Measurements from ENCODE around the gene TBC1D32. TPM values are rescaled to one million over a fixed set of nuclear protein-coding genes. Genes with fewer than 3 reads are reported as not detected.

The TBC1D32 gene
- total RNA-seq, 1 experiment from 2014 or later: 10.2 TPM

GRCh38 chr6:121143476-121143875, 190.8 kb downstream of the TBC1D32 start:
- Mint-ChIP-seq H3K27me3 (ENCODE audit: insufficient read depth, unreplicated experiment) (no peaks in the 10 kb centered on the region), H3K4me3 (ENCODE audit: unreplicated experiment) (no peak overlapping the region), H3K4me1 (ENCODE audit: insufficient read depth, unreplicated experiment) (peaks cover 10% of the 10 kb centered on the region), H3K9me3 (ENCODE audit: unreplicated experiment) (no peaks in the 10 kb centered on the region), H3K36me3 (ENCODE audit: insufficient read depth, unreplicated experiment) (no peaks in the 10 kb centered on the region), H3K27ac (ENCODE audit: low read depth, unreplicated experiment) (no peak overlapping the region)
- no TSS peak for BruUV-seq (replicated peaks)
- POLR2A ChIA-PET: interaction anchor here (1.1 to 1.4 kb wide), 3 partner anchors 17 to 26 kb away, joined by 3 to 5 read pairs (median 3); no protein-coding TSS in a partner anchor
- intact Hi-C loops (cut with micrococcal nuclease): no loop called here
- CTCF ChIA-PET: interaction anchor here (1.2 kb wide), 1 partner anchor 1796 kb away, joined by 4 read pairs; no protein-coding TSS in a partner anchor
- no peak for TF ChIP-seq CTCF (IDR thresholded peaks at IDR 0.05; ENCODE audit: unreplicated experiment)
- peak; percentile 59 for DNase-seq (ENCODE audit: unreplicated experiment)

GRCh38 chr6:121142093-121142492, 192.2 kb downstream of the TBC1D32 start:
- POLR2A ChIA-PET: interaction anchor here (1.2 to 1.4 kb wide), 2 partner anchors 15 to 27 kb away, joined by 3 to 5 read pairs; no protein-coding TSS in a partner anchor
- peaks cover 10% of the 10 kb centered on the region for H3K4me1 Mint-ChIP-seq (ENCODE audit: insufficient read depth, unreplicated experiment)

GRCh38 chr6:121135425-121135824, 198.9 kb downstream of the TBC1D32 start:
- H3K27ac Mint-ChIP-seq (ENCODE audit: low read depth, unreplicated experiment): no peak overlapping the region
- ChIA-PET POLR2A (no interaction called here), CTCF (interaction anchor here (0.5 to 0.7 kb wide), 2 partner anchors 15 to 84 kb away, joined by 3 read pairs; no protein-coding TSS in a partner anchor)
- no peaks in the 10 kb centered on the region for H3K27me3 Mint-ChIP-seq (ENCODE audit: insufficient read depth, unreplicated experiment)
- no peaks in the 10 kb centered on the region for H3K9me3 Mint-ChIP-seq (ENCODE audit: unreplicated experiment)
- no peaks in the 10 kb centered on the region for H3K4me1 Mint-ChIP-seq (ENCODE audit: insufficient read depth, unreplicated experiment)
- DNase-seq (ENCODE audit: unreplicated experiment): no peak
- intact Hi-C loops (cut with micrococcal nuclease): no loop called here
- BruUV-seq (replicated peaks): no TSS peak
- TF ChIP-seq CTCF (IDR thresholded peaks at IDR 0.05; ENCODE audit: unreplicated experiment): no peak
- H3K36me3 Mint-ChIP-seq (ENCODE audit: insufficient read depth, unreplicated experiment): no peaks in the 10 kb centered on the region
- no peak overlapping the region for H3K4me3 Mint-ChIP-seq (ENCODE audit: unreplicated experiment)

More at GRCh38 chr6:121142093-121142492, 192.2 kb downstream of the TBC1D32 start:
- no peak overlapping the region for H3K4me3 Mint-ChIP-seq (ENCODE audit: unreplicated experiment)
- DNase-seq (ENCODE audit: unreplicated experiment): peak; percentile 88
- no peaks in the 10 kb centered on the region for H3K36me3 Mint-ChIP-seq (ENCODE audit: insufficient read depth, unreplicated experiment)
- CTCF ChIA-PET: interaction anchor here (0.6 kb wide), 1 partner anchor 252 kb away, joined by 3 read pairs; no protein-coding TSS in a partner anchor
- no TSS peak for BruUV-seq (replicated peaks)
- intact Hi-C loops (cut with micrococcal nuclease): no loop called here
- H3K27ac Mint-ChIP-seq (ENCODE audit: low read depth, unreplicated experiment): no peak overlapping the region
- H3K9me3 Mint-ChIP-seq (ENCODE audit: unreplicated experiment): no peaks in the 10 kb centered on the region
- TF ChIP-seq CTCF (IDR thresholded peaks at IDR 0.05; ENCODE audit: unreplicated experiment): no peak
- H3K27me3 Mint-ChIP-seq (ENCODE audit: insufficient read depth, unreplicated experiment): no peaks in the 10 kb centered on the region

GRCh38 chr6:121134922-121135321, 199.4 kb downstream of the TBC1D32 start:
- BruUV-seq (replicated peaks): no TSS peak
- H3K36me3 Mint-ChIP-seq (ENCODE audit: insufficient read depth, unreplicated experiment): no peaks in the 10 kb centered on the region
- H3K4me1 Mint-ChIP-seq (ENCODE audit: insufficient read depth, unreplicated experiment): no peaks in the 10 kb centered on the region
- ChIA-PET POLR2A (no interaction called here), CTCF (interaction anchor here (0.5 to 0.7 kb wide), 2 partner anchors 84 to 1987 kb away, joined by 3 read pairs; no protein-coding TSS in a partner anchor)
- H3K9me3 Mint-ChIP-seq (ENCODE audit: unreplicated experiment): no peaks in the 10 kb centered on the region
- no peak overlapping the region for H3K4me3 Mint-ChIP-seq (ENCODE audit: unreplicated experiment)
- H3K27ac Mint-ChIP-seq (ENCODE audit: low read depth, unreplicated experiment): no peak overlapping the region
- TF ChIP-seq CTCF (IDR thresholded peaks at IDR 0.05; ENCODE audit: unreplicated experiment): no peak
- intact Hi-C loops (cut with micrococcal nuclease): no loop called here
- no peaks in the 10 kb centered on the region for H3K27me3 Mint-ChIP-seq (ENCODE audit: insufficient read depth, unreplicated experiment)
- no peak for DNase-seq (ENCODE audit: unreplicated experiment)

Measured in MCF 10A (cell line).